Ovary (tissue), 3 donors: ENCODE data around the gene IGFL3.

Experiments used
- CTCF ChIP-seq, 3 donors: fragments of 450-650 bp in 2 of 3; fragments of 200-600 bp in 1 of 3; IDR thresholded peaks; one replicate each; pipeline versions ENCODE4 v1.5.1 to v1.8.0; 2016 to 2022; ENCODE audit warnings: antibody characterized with exemption in 3 of 3, mild to moderate bottlenecking in 1 of 3
- EP300 ChIP-seq: sonication (generic); formaldehyde crosslinking; IDR thresholded peaks from one replicate; pipeline ENCODE4 v1.6.1; 2017; ENCODE audit warnings: antibody characterized with exemption
- POLR2A ChIP-seq: fragments of 450-650 bp; IDR thresholded peaks from one replicate; pipeline ENCODE4 v1.6.1; 2017; ENCODE audit warnings: antibody characterized with exemption, mild to moderate bottlenecking, moderate library complexity
- donor health status: DM: no; HTN: no; CAD: no.

GRCh38 chr19:46160233-46160775 is 35.8 kb upstream of the IGFL3 start:
- TF ChIP-seq CTCF (IDR thresholded peaks at IDR 0.05) = no peak
- no peak for TF ChIP-seq EP300
- no peak for TF ChIP-seq POLR2A
